ENCODE results near the gene THSD4. TPM values are rescaled to one million over a fixed set of nuclear protein-coding genes. Genes with fewer than 3 reads are reported as not detected.

Gene THSD4
- polyA plus RNA-seq, 1 experiment, result 45.8 TPM

DNA sequence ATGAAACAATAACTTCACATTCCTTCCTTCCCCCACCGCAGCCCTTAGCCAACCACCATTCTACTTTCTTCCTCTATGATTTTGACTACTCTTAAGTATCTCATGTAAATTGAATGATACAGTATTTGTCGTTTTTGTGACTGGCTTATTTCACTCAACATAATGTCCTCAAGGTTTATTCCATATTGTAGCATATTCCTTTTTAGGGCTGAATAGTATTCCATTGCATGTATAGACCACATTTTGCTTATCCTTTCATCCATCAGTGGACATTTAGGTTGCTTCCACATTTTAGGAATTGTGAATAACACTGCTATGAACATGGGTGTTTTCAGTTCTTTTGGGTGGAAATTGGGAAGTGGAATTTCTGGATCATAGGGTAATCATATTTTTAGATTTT, 106.1 kb downstream of the THSD4 start:
- Histone ChIP-seq H3K4me3 (ENCODE audit: low read depth, low read length) (no peak overlapping the region), H3K9me3 (ENCODE audit: control insufficient read depth, insufficient read depth, low read length) (no peaks in the 10 kb centered on the region; the same call in 1 of the 2 replicates), H3K27me3 (ENCODE audit: control insufficient read depth, insufficient read depth, low read length) (no peaks in the 10 kb centered on the region), H3K27ac (ENCODE audit: low read depth, low read length) (no peak overlapping the region)
- POLR2A ChIA-PET, result no interaction called here
- TF ChIP-seq, protein P1, sequence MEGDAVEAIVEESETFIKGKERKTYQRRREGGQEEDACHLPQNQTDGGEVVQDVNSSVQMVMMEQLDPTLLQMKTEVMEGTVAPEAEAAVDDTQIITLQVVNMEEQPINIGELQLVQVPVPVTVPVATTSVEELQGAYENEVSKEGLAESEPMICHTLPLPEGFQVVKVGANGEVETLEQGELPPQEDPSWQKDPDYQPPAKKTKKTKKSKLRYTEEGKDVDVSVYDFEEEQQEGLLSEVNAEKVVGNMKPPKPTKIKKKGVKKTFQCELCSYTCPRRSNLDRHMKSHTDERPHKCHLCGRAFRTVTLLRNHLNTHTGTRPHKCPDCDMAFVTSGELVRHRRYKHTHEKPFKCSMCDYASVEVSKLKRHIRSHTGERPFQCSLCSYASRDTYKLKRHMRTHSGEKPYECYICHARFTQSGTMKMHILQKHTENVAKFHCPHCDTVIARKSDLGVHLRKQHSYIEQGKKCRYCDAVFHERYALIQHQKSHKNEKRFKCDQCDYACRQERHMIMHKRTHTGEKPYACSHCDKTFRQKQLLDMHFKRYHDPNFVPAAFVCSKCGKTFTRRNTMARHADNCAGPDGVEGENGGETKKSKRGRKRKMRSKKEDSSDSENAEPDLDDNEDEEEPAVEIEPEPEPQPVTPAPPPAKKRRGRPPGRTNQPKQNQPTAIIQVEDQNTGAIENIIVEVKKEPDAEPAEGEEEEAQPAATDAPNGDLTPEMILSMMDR (IDR thresholded peaks at IDR 0.05; ENCODE audit: low read depth, low read length), result no peak
- CTCF ChIA-PET, result interaction anchor here (0.6 kb wide), 1 partner anchor 14 kb away, joined by 6 read pairs; no protein-coding TSS in a partner anchor
- DNase-seq (ENCODE audit: low read depth, low spot score), result no peak

DNA sequence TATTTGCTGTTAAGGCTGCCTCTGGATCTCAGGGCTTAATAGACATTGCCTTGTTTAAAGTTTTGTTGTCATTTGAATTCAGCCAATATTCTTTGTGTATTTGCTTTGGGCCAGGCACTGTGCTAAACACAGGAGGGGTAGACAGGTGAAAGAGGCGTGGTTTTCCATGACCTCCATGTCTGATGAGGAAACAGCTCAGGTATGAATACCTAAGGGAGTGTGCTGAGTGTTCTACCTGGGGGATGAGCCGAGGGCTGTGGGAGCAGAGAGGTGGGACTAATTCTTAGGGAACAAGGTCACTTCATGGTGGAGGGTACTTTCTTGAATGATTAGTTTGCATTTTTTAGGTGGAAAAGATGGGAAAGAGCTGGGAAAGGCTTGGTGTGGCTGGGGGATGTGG, 108.2 kb downstream of the THSD4 start:
- Histone ChIP-seq H3K4me3 (ENCODE audit: low read depth, low read length) (no peak overlapping the region), H3K9me3 (ENCODE audit: control insufficient read depth, insufficient read depth, low read length) (no peaks in the 10 kb centered on the region; the same call in 1 of the 2 replicates), H3K27ac (ENCODE audit: low read depth, low read length) (no peak overlapping the region), H3K27me3 (ENCODE audit: control insufficient read depth, insufficient read depth, low read length) (no peaks in the 10 kb centered on the region)
- ChIA-PET CTCF (no interaction called here), POLR2A (no interaction called here)
- DNase-seq (ENCODE audit: low read depth, low spot score), result no peak
- TF ChIP-seq, protein P1 (IDR thresholded peaks at IDR 0.05; ENCODE audit: low read depth, low read length), result no peak

DNA sequence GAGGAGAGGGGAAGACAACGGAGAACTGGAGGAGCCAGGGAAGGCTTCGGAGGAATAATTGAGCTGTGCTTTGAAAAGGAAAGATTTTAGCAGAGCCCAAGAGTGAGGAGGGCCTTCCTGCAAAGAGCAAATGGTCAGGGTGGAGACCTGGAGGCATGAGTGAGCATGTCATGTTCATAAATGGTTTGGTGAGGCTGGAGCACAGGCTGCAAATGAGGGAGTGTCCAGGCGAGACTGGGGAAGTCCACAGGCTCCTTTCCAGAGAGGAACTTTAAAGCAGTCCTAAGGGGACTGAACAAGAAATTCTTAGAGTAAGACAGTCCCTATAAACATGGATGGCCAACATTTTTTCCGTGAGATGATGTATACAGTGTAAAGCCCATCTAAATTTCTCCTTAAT, 108.8 kb downstream of the THSD4 start:
- Histone ChIP-seq H3K27me3 (ENCODE audit: control insufficient read depth, insufficient read depth, low read length) (no peaks in the 10 kb centered on the region), H3K27ac (ENCODE audit: low read depth, low read length) (no peak overlapping the region), H3K4me3 (ENCODE audit: low read depth, low read length) (no peak overlapping the region), H3K9me3 (ENCODE audit: control insufficient read depth, insufficient read depth, low read length) (no peaks in the 10 kb centered on the region; the same call in 1 of the 2 replicates)
- POLR2A ChIA-PET, result no interaction called here
- DNase-seq (ENCODE audit: low read depth, low spot score), result no peak
- CTCF ChIA-PET, result no interaction called here
- TF ChIP-seq, protein P1 (IDR thresholded peaks at IDR 0.05; ENCODE audit: low read depth, low read length), result no peak

DNA sequence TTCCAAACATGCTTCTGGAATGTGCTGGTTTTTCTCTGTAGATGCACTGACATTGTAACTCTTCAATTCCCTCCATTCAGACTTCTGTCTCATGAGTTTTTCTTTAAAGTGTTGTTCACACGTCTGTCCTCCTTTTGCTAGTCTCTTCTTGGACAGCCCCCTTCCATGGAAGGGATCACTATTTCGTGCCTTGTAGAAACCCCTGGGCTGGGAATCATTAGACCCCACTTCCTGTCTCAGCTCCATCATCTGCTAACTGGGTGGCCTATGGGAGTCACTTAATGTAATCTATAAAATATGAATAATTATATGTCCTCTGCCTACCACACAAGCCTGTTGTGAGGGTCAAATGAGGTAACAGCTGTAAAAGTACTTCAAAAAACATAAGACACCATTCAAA, 110.6 kb downstream of the THSD4 start:
- Histone ChIP-seq H3K9me3 (ENCODE audit: control insufficient read depth, insufficient read depth, low read length) (no peaks in the 10 kb centered on the region; the same call in 1 of the 2 replicates), H3K27ac (ENCODE audit: low read depth, low read length) (peak overlapping the region; percentile 13), H3K27me3 (ENCODE audit: control insufficient read depth, insufficient read depth, low read length) (no peaks in the 10 kb centered on the region), H3K4me3 (ENCODE audit: low read depth, low read length) (no peak overlapping the region)
- DNase-seq (ENCODE audit: low read depth, low spot score), result no peak
- TF ChIP-seq, protein P1 (IDR thresholded peaks at IDR 0.05; ENCODE audit: low read depth, low read length), result no peak
- CTCF ChIA-PET, result no interaction called here
- POLR2A ChIA-PET, result interaction anchor here (0.7 kb wide), 2 partner anchors 122 to 691 kb away, joined by 3 to 10 read pairs; no protein-coding TSS in a partner anchor

DNA sequence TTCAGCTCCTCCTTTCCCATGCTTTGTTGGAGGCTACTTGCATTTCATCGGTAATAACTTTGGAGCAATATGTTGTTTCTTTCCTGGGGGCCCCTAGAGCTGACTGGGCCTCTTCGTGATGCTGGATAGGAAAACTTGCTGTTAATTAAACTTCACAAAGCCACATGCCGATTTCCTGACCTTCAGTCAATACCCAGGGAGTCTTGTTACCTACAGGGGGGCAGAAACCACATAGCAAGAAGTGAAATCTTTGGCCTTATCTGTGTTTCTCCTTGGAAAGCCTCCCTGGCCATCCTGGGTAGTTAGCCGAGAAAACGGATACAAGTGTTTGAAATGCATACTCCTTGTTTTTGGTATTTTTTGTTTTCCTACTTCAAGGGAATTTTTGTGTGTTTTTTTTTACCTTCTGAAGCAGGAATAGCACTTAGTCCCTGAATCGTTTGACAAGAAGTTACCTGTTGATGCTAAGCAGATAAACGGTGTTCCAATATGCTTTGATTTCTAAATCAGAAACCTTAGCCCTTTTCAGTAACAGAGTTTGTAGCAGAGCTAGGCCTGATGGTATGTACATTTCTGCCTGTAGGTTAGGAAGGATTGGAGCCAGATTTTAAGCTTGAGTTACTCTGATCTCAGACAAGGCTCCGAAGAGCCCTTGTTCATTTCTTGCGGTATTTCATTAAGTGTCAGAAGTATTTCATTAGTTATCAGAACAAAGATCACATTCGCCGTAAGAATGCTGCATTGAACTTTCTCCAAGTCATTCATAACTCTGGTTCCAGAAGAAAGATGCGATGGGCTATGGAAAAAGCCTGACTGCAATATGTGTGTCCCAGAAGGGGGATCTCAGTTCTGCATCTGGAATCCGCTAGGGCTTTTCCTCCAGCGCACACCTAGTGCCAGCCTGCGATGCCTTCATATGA, 111.5 kb downstream of the THSD4 start:
- TF ChIP-seq, protein P1 (IDR thresholded peaks at IDR 0.05; ENCODE audit: low read depth, low read length), result no peak
- POLR2A ChIA-PET, result interaction anchor here (0.7 kb wide), 1 partner anchor 106 kb away, joined by 3 read pairs; no protein-coding TSS in a partner anchor
- no peak overlapping the region for H3K27ac ChIP-seq (ENCODE audit: low read depth, low read length)
- DNase-seq (ENCODE audit: low read depth, low spot score), result no peak
- no peak overlapping the region for H3K4me3 ChIP-seq (ENCODE audit: low read depth, low read length)
- CTCF ChIA-PET, result no interaction called here
- no peaks in the 10 kb centered on the region; the same call in 1 of the 2 replicates for H3K9me3 ChIP-seq (ENCODE audit: control insufficient read depth, insufficient read depth, low read length)
- no peaks in the 10 kb centered on the region for H3K27me3 ChIP-seq (ENCODE audit: control insufficient read depth, insufficient read depth, low read length)

Data from AG04450 (cell line).